A549 (cell line): ENCODE results near the gene KCNQ1. TPM values are rescaled to one million over a fixed set of nuclear protein-coding genes. Genes with fewer than 3 reads are reported as not detected.

Experiments used
- ATAC-seq, 2 experiments: fragments of 200-7000 bp in 1 of 2; fragments of >200 bp in 1 of 2; cut with Nextera tagmentation in 1 of 2; cut with Tn5 transposase in 1 of 2; 3 replicates each; pipeline versions ENCODE4 v1.8.0 to v1.9.1; 2018 to 2020; ENCODE audit warnings: mild to moderate bottlenecking in 1 of 2, moderate library complexity in 1 of 2
- CTCF ChIA-PET: fragments of 300-600 bp; sonication (Branson Sonifier 250); formaldehyde crosslinking; extraction: SDS; loops from one replicate; lab custom pipeline; 2021; ENCODE audit warnings: antibody characterized with exemption, inconsistent platforms; lab: Yijun Ruan, JAX
- POLR2A ChIA-PET: fragments of 350-600 bp; formaldehyde crosslinking; extraction: SDS; loops from one replicate; lab custom pipeline; 2021; ENCODE audit warnings: antibody characterized with exemption, inconsistent platforms; lab: Yijun Ruan, JAX
- DNase-seq, 2 experiments: peaks; one replicate each; pipeline versions ENCODE4 v3.0.0 to v3.0.0-alpha.2; 2011 to 2016; ENCODE audit warnings: low read depth in 1 of 2, low spot score in 1 of 2
- FAIRE-seq: peaks from 2 replicates; lab custom pipeline; 2011; peaks lifted over from hg19 to GRCh38; lab: Jason Lieb, UNC
- H3K27ac ChIP-seq, 2 experiments: fragments of >200 bp; sonication (Bioruptor Twin); formaldehyde crosslinking; 3 replicates each; pipeline ENCODE4 v1.5.1; 2016 to 2017
- H3K4me1 ChIP-seq: fragments of >200 bp; sonication (Bioruptor Twin); formaldehyde crosslinking; 3 replicates; pipeline ENCODE4 v1.6.1; 2016
- H3K4me2 ChIP-seq: fragments of >200 bp; sonication (Bioruptor Twin); formaldehyde crosslinking; 3 replicates; pipeline ENCODE4 v1.6.1; 2016
- H3K4me3 ChIP-seq: fragments of >200 bp; sonication (Bioruptor Twin); formaldehyde crosslinking; 3 replicates; pipeline ENCODE4 v1.5.1; 2016
- H3K9me3 ChIP-seq: fragments of >200 bp; sonication (Bioruptor Twin); formaldehyde crosslinking; 3 replicates; pipeline ENCODE4 v1.6.1; 2016
- BHLHE40 ChIP-seq: IDR thresholded peaks from 2 replicates; pipeline ENCODE4 v1.6.1; 2012; ENCODE audit warnings: low read depth, low read length, inconsistent platforms
- CBX8 ChIP-seq: fragments of 200-600 bp; sonication (generic); IDR thresholded peaks from 2 replicates; pipeline ENCODE4 v1.6.1; 2016
- CEBPB ChIP-seq, 2 experiments: fragments of >200 bp in 1 of 2; sonication (Bioruptor Twin) in 1 of 2; formaldehyde crosslinking in 1 of 2; IDR thresholded peaks; 2 replicates each; pipeline ENCODE4 v1.6.1; 2012 to 2016
- CHD4 ChIP-seq: fragments of 200-600 bp; sonication (generic); IDR thresholded peaks from 2 replicates; pipeline ENCODE4 v1.6.1; 2016; ENCODE audit warnings: antibody characterized with exemption, mild to moderate bottlenecking, borderline replicate concordance
- EHF ChIP-seq: fragments of 250-450 bp; sonication (Bioruptor Pico); IDR thresholded peaks from 2 replicates; pipeline ENCODE4 v1.5.0; 2020; ENCODE audit warnings: mild to moderate bottlenecking
- EHMT2 ChIP-seq: fragments of 200-600 bp; sonication (generic); IDR thresholded peaks from 2 replicates; pipeline ENCODE4 v1.6.1; 2016; ENCODE audit warnings: antibody characterized with exemption, low read depth, mild to moderate bottlenecking, moderate library complexity
- FOSB ChIP-seq: fragments of 250-450 bp; sonication (Bioruptor Pico); IDR thresholded peaks from 2 replicates; pipeline ENCODE4 v1.5.0; 2020; ENCODE audit warnings: mild to moderate bottlenecking, moderate library complexity
- FOXS1 ChIP-seq: fragments of 250-450 bp; sonication (Bioruptor Pico); IDR thresholded peaks from 2 replicates; pipeline ENCODE4 v1.5.0; 2020; ENCODE audit warnings: mild to moderate bottlenecking, moderate library complexity
- GATA3 ChIP-seq: IDR thresholded peaks from 2 replicates; pipeline ENCODE4 v1.6.1; 2012; ENCODE audit warnings: borderline replicate concordance
- HEYL ChIP-seq: fragments of 250-450 bp; sonication (Bioruptor Pico); IDR thresholded peaks from 2 replicates; pipeline ENCODE4 v1.8.0; 2021; ENCODE audit warnings: mild to moderate bottlenecking, moderate library complexity
- JUN ChIP-seq, 2 experiments: fragments of >200 bp; sonication (Bioruptor Twin); formaldehyde crosslinking; IDR thresholded peaks; 2 replicates in 1 of 2; 3 replicates in 1 of 2; pipeline ENCODE4 v1.6.1; 2016 to 2017
- KDM1A ChIP-seq: fragments of 200-600 bp; sonication (generic); IDR thresholded peaks from 2 replicates; pipeline ENCODE4 v1.6.1; 2016; ENCODE audit warnings: low read depth, mild to moderate bottlenecking
- KDM5A ChIP-seq: fragments of 200-600 bp; sonication (generic); IDR thresholded peaks from 2 replicates; pipeline ENCODE4 v1.6.1; 2016; ENCODE audit warnings: antibody characterized with exemption, mild to moderate bottlenecking
- NFE2L2 ChIP-seq: fragments of 150-350 bp; conservative IDR thresholded peaks from 2 replicates; pipeline ENCODE4 v1.6.1; 2014; ENCODE audit warnings: low read length
- NPAS2 ChIP-seq: fragments of 250-450 bp; sonication (Bioruptor Pico); IDR thresholded peaks from 2 replicates; pipeline ENCODE4 v1.8.0; 2022; ENCODE audit warnings: mild to moderate bottlenecking, moderate library complexity, borderline replicate concordance
- NR3C1 ChIP-seq: fragments of >200 bp; sonication (Bioruptor Twin); formaldehyde crosslinking; IDR thresholded peaks from 3 replicates; pipeline ENCODE4 v1.6.1; 2017
- PHF8 ChIP-seq: fragments of 200-600 bp; sonication (generic); IDR thresholded peaks from 2 replicates; pipeline ENCODE4 v1.6.1; 2016; ENCODE audit warnings: low read depth, mild to moderate bottlenecking, antibody characterized with exemption, moderate library complexity, borderline replicate concordance
- RAD21 ChIP-seq, 2 experiments: fragments of >200 bp in 1 of 2; sonication (Bioruptor Twin) in 1 of 2; formaldehyde crosslinking in 1 of 2; IDR thresholded peaks in 1 of 2; conservative IDR thresholded peaks in 1 of 2; 2 replicates in 1 of 2; 3 replicates in 1 of 2; pipeline ENCODE4 v1.6.1; 2012 to 2018; ENCODE audit warnings: inconsistent platforms in 1 of 2
- RARB ChIP-seq: fragments of 250-450 bp; sonication (Bioruptor Pico); IDR thresholded peaks from 2 replicates; pipeline ENCODE4 v1.8.0; 2021; ENCODE audit warnings: mild to moderate bottlenecking, moderate library complexity
- RCOR1 ChIP-seq: fragments of 150-350 bp; IDR thresholded peaks from 2 replicates; pipeline ENCODE4 v1.6.1; 2014; ENCODE audit warnings: antibody characterized with exemption, low read length, low read depth
- RNF2 ChIP-seq: fragments of 200-600 bp; sonication (generic); IDR thresholded peaks from 2 replicates; pipeline ENCODE4 v1.6.1; 2016; ENCODE audit warnings: low read depth, mild to moderate bottlenecking, antibody characterized with exemption, moderate library complexity, borderline replicate concordance
- SMC3 ChIP-seq: fragments of >200 bp; sonication (Bioruptor Twin); formaldehyde crosslinking; IDR thresholded peaks from 3 replicates; pipeline ENCODE4 v1.6.1; 2018; ENCODE audit warnings: inconsistent platforms
- SREBF2 ChIP-seq: fragments of 450-650 bp; IDR thresholded peaks from 2 replicates; pipeline ENCODE4 v1.6.1; 2014; ENCODE audit warnings: mild to moderate bottlenecking, moderate library complexity
- ZC3H11A ChIP-seq: fragments of 450-650 bp; IDR thresholded peaks from 2 replicates; pipeline ENCODE4 v1.6.1; 2014; ENCODE audit warnings: antibody characterized with exemption, mild to moderate bottlenecking
- ZNF302 ChIP-seq: fragments of 250-450 bp; sonication (Bioruptor Pico); IDR thresholded peaks from 2 replicates; pipeline ENCODE4 v1.9.0; 2021; ENCODE audit warnings: inconsistent platforms, mild to moderate bottlenecking, moderate library complexity
- WGBS: methylation state at CpG from one replicate; pipeline ENCODE4 v1.1.6; 2017; ENCODE audit errors: missing lambda C conversion rate; 5-methylcytosine and 5-hydroxymethylcytosine counted together
- polyA plus RNA-seq, 4 experiments: library from polyadenylated mRNA; depleted of rRNA in 3 of 4; stranded (reverse); fragments of >200 nt; fragmentation: RNase III in 1 of 4; extraction: RNeasy Plus Mini Kit Qiagen cat#74134 plus additional on column Dnase treatment in 1 of 4; gene quantifications; 2 replicates in 3 of 4; 3 replicates in 1 of 4; pipeline ENCODE4 v1.2.3, GENCODE V29; 2011 to 2017
- TF ChIP-seq, protein P1 (sequence below): IDR thresholded peaks from 2 replicates; pipeline ENCODE4 v1.6.1; 2012; ENCODE audit warnings: low read depth, borderline replicate concordance
- TF ChIP-seq, protein P2 (sequence below): fragments of >200 bp; sonication (Bioruptor Twin); formaldehyde crosslinking; IDR thresholded peaks from 3 replicates; pipeline ENCODE4 v1.5.1; 2016
- TF ChIP-seq, protein P3 (sequence below): fragments of 450-650 bp; IDR thresholded peaks from 2 replicates; pipeline ENCODE4 v1.6.1; 2014; ENCODE audit warnings: antibody characterized with exemption
- TF ChIP-seq, protein P4 (sequence below): IDR thresholded peaks from 2 replicates; pipeline ENCODE4 v1.6.1; 2012
- TF ChIP-seq, protein P5 (sequence below): fragments of 250-450 bp; sonication (Bioruptor Pico); IDR thresholded peaks from 2 replicates; pipeline ENCODE4 v1.5.0; 2020; ENCODE audit warnings: low read depth, mild to moderate bottlenecking, moderate library complexity

The KCNQ1 gene
- polyA plus RNA-seq, 2 of the 4 experiments (the other 2 are of a cell fraction) = 0.14 to 0.17 TPM

DNA sequence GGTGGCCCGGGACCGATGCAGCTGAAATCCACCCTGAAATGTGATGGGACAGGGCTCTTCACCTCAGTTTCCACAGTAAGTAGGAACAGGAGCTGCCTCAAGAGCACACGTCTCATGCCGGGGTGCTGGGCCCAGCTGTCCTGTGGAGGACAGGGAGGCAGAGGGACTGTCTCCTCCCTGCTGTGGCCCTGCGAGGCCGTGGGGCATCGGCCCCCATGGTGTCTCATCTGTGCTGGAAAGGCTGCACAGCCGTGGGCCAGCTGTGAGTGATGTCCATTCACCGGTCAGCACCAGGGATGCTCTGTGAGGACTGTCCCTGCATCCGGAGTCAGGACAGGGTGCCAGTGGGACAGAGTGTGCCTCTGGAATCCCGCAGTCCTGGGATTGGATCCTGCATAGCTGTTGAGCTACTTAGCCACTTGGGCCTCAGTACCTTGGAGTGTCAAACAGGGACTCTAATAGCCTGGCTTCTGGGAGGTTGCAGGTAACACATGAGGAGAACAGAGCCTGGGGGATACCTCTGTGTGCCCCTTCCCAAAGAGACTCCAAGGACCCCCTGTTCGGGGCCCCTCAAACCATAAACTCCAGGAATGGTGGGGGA lies 17.0 kb upstream of the KCNQ1 start:
- no peak for FAIRE-seq
- DNase-seq = no peak
- whole genome bisulfite sequencing = 41% methylated on average over 6 of the region's 12 CpGs

DNA sequence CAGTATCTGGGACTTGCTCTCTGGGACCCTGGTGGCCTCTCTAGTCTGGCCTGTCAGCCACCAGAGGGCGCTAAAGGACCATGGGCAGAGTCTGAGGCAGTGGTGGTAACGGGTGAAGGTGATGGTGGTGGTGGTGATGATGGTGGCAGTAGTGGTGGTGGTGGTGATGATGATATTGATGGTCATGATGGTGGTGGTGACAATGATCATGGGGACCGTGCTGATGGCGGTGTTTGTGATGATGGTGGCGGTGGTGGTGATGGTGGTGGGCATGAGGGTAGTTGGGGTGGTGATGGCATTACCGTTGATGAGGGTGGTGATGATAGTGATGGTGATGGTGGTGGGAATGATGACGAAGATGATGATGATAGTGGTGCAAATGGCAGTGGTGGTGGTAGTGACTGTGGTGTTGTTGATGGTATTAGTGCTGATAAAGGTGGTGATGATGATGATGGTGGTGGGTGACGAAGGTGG lies 16.4 kb upstream of the KCNQ1 start:
- TF ChIP-seq BHLHE40 = no peak
- TF ChIP-seq, protein P1, sequence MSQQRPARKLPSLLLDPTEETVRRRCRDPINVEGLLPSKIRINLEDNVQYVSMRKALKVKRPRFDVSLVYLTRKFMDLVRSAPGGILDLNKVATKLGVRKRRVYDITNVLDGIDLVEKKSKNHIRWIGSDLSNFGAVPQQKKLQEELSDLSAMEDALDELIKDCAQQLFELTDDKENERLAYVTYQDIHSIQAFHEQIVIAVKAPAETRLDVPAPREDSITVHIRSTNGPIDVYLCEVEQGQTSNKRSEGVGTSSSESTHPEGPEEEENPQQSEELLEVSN = no peak
- TF ChIP-seq NFE2L2 = no peak
- TF ChIP-seq FOSB = no peak
- no peak for TF ChIP-seq KDM1A
- TF ChIP-seq HEYL (CRISPR knock-in tag) = no peak
- TF ChIP-seq FOXS1 (CRISPR knock-in tag) = no peak
- TF ChIP-seq PHF8 = no peak
- peak; percentile 87 to 95 for TF ChIP-seq RAD21 (conservative IDR thresholded peaks at IDR 0.05 in 1 of 2, IDR thresholded peaks at IDR 0.05 in 1 of 2)
- TF ChIP-seq, protein P2, sequence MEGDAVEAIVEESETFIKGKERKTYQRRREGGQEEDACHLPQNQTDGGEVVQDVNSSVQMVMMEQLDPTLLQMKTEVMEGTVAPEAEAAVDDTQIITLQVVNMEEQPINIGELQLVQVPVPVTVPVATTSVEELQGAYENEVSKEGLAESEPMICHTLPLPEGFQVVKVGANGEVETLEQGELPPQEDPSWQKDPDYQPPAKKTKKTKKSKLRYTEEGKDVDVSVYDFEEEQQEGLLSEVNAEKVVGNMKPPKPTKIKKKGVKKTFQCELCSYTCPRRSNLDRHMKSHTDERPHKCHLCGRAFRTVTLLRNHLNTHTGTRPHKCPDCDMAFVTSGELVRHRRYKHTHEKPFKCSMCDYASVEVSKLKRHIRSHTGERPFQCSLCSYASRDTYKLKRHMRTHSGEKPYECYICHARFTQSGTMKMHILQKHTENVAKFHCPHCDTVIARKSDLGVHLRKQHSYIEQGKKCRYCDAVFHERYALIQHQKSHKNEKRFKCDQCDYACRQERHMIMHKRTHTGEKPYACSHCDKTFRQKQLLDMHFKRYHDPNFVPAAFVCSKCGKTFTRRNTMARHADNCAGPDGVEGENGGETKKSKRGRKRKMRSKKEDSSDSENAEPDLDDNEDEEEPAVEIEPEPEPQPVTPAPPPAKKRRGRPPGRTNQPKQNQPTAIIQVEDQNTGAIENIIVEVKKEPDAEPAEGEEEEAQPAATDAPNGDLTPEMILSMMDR = peak; percentile 62
- peak; percentile 88 for TF ChIP-seq SMC3
- TF ChIP-seq, protein P3, sequence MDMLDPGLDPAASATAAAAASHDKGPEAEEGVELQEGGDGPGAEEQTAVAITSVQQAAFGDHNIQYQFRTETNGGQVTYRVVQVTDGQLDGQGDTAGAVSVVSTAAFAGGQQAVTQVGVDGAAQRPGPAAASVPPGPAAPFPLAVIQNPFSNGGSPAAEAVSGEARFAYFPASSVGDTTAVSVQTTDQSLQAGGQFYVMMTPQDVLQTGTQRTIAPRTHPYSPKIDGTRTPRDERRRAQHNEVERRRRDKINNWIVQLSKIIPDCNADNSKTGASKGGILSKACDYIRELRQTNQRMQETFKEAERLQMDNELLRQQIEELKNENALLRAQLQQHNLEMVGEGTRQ = no peak
- no peak for TF ChIP-seq SREBF2
- TF ChIP-seq KDM5A = no peak
- no peak for TF ChIP-seq CBX8
- ChIA-PET CTCF (interaction anchor here (0.7 to 31.0 kb wide), 10 partner anchors 19 to 464 kb away, joined by 3 to 903 read pairs (median 3); partner anchors contain the start of genes C11orf21 and TSPAN32), POLR2A (no interaction called here)
- FAIRE-seq (no peak), ATAC-seq (peak; percentile 49 to 92; a peak in 3 of 6 replicates), DNase-seq (peak; percentile 56 to 68)
- WGBS = 47% methylated on average over 8 of the region's 8 CpGs
- Histone ChIP-seq H3K4me3 (no peak overlapping the region), H3K4me1 (no peaks in the 10 kb centered on the region), H3K4me2 (no peak overlapping the region), H3K27ac (no peak overlapping the region), H3K9me3 (no peaks in the 10 kb centered on the region)

More for the DNA sequence above, 17.0 kb upstream of the KCNQ1 start:
- Histone ChIP-seq H3K4me1 (no peaks in the 10 kb centered on the region), H3K9me3 (no peaks in the 10 kb centered on the region), H3K4me2 (no peak overlapping the region), H3K4me3 (no peak overlapping the region), H3K27ac (no peak overlapping the region)
- TF ChIP-seq EHMT2 (no peak), RNF2 (no peak), JUN (IDR thresholded peaks at IDR 0.05) (no peak), CHD4 (no peak), CEBPB (IDR thresholded peaks at IDR 0.05) (no peak), HEYL (CRISPR knock-in tag) (no peak), RARB (CRISPR knock-in tag) (no peak), SREBF2 (no peak), ZNF302 (CRISPR knock-in tag) (no peak), ZC3H11A (no peak), RCOR1 (no peak), GATA3 (no peak), NPAS2 (CRISPR knock-in tag) (no peak), EHF (no peak), NR3C1 (no peak)
- TF ChIP-seq, protein P1 = no peak
- TF ChIP-seq, protein P4, sequence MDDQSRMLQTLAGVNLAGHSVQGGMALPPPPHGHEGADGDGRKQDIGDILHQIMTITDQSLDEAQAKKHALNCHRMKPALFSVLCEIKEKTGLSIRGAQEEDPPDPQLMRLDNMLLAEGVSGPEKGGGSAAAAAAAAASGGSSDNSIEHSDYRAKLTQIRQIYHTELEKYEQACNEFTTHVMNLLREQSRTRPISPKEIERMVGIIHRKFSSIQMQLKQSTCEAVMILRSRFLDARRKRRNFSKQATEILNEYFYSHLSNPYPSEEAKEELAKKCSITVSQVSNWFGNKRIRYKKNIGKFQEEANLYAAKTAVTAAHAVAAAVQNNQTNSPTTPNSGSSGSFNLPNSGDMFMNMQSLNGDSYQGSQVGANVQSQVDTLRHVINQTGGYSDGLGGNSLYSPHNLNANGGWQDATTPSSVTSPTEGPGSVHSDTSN = no peak
- TF ChIP-seq, protein P5, sequence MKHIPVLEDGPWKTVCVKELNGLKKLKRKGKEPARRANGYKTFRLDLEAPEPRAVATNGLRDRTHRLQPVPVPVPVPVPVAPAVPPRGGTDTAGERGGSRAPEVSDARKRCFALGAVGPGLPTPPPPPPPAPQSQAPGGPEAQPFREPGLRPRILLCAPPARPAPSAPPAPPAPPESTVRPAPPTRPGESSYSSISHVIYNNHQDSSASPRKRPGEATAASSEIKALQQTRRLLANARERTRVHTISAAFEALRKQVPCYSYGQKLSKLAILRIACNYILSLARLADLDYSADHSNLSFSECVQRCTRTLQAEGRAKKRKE = no peak
- peak in 1 of 2 experiments; percentile 49; a peak in 3 of 6 replicates for ATAC-seq
- CTCF ChIA-PET = interaction anchor here (0.7 to 31.0 kb wide), 15 partner anchors 9 to 492 kb away, joined by 3 to 903 read pairs (median 3); partner anchors contain the start of genes C11orf21 and TSPAN32
- POLR2A ChIA-PET = no interaction called here
